ENCODE results near the gene TMEM14A. TPM values are rescaled to one million over a fixed set of nuclear protein-coding genes. Genes with fewer than 3 reads are reported as not detected.

Gene TMEM14A
- total RNA-seq, 1 experiment from 2014 or later, result 7.3 TPM

- no peak overlapping the region for H3T11ph ChIP-seq (ENCODE audit: low read length)
- H3K23me2 ChIP-seq (ENCODE audit: insufficient read length, low read depth, low read length, poor library complexity, severe bottlenecking), result no peaks in the 10 kb centered on the region
- no peaks in the 10 kb centered on the region for H3K27me3 ChIP-seq (ENCODE audit: insufficient read depth, low read length)
- H3K79me1 ChIP-seq (ENCODE audit: insufficient read depth, low read depth, low read length, poor library complexity, severe bottlenecking), result no peaks in the 10 kb centered on the region
- H3K27ac ChIP-seq (ENCODE audit: insufficient read length, low read depth, low read length), result no peak overlapping the region
- WGBS (ENCODE audit: extremely low coverage, insufficient read length, low lambda C conversion rate), result no CpG with 5 or more reads among the region's 6 CpGs
- no peak overlapping the region for H2AK5ac ChIP-seq (ENCODE audit: insufficient read length, low read length)
- H2BK20ac ChIP-seq (ENCODE audit: low read depth, low read length, poor library complexity, severe bottlenecking), result no peak overlapping the region
- H3K4me2 ChIP-seq (ENCODE audit: insufficient read depth, insufficient read length, low read length), result no peak overlapping the region
- no peak overlapping the region for H3K23ac ChIP-seq (ENCODE audit: insufficient read length, low read depth, low read length)
- no peak overlapping the region for H2BK5ac ChIP-seq (ENCODE audit: insufficient read length, low read length)
- H4K5ac ChIP-seq (ENCODE audit: insufficient read length, low read depth, low read length), result no peak overlapping the region
- H3K9me3 Mint-ChIP-seq, result 0 out of 5 replicates have a peak, but pooled peaks cover 0 to 2% of the 10 kb centered on the region in 2 experiments
- TF ChIP-seq CTCF (conservative IDR thresholded peaks at IDR 0.05), result no peak
- no peak for DNase-seq
- H3K4ac ChIP-seq (ENCODE audit: low read depth, low read length), result no peak overlapping the region
- H3K36me3 Mint-ChIP-seq (ENCODE audit: insufficient read depth in 1 of 3, low read depth in 3 of 3), result peaks cover 0 to 9% (median 8%) of the 10 kb centered on the region in 3 experiments; a peak in 3 of 7 replicates
- H2BK15ac ChIP-seq (ENCODE audit: low read depth, low read length), result no peak overlapping the region
- no peak overlapping the region for H4K8ac ChIP-seq (replicated peaks; ENCODE audit: insufficient read length, low read depth, low read length)
- H3K79me2 ChIP-seq (ENCODE audit: insufficient read depth, low read length), result no peaks in the 10 kb centered on the region
- no peaks in the 10 kb centered on the region for H3K4me1 ChIP-seq (ENCODE audit: insufficient read depth, low read length)
- no peak overlapping the region for H3K56ac ChIP-seq (ENCODE audit: insufficient read length, low read depth, low read length)
- H3K4me1 Mint-ChIP-seq, result no peaks in the 10 kb centered on the region
- no peak overlapping the region for H3K27ac Mint-ChIP-seq
- no peak overlapping the region for H3K14ac ChIP-seq (ENCODE audit: insufficient read depth, low read length)
- H3K9ac ChIP-seq (ENCODE audit: extremely low read depth, insufficient read length, low read length), result no peak overlapping the region
- no peaks in the 10 kb centered on the region for H4K20me1 ChIP-seq (ENCODE audit: control insufficient read depth, insufficient read depth, insufficient read length)
- H4K91ac ChIP-seq (ENCODE audit: insufficient read length, low read depth, low read length), result no peak overlapping the region
- H2AFZ ChIP-seq (ENCODE audit: low read length), result no peak overlapping the region
- no peaks in the 10 kb centered on the region for H3K9me3 ChIP-seq (ENCODE audit: control insufficient read depth, low read depth, low read length)
- no peak overlapping the region for H2BK120ac ChIP-seq (ENCODE audit: low read depth, low read length, poor library complexity, severe bottlenecking)
- no peaks in the 10 kb centered on the region for H3K27me3 Mint-ChIP-seq (ENCODE audit: low read depth)
- H3K18ac ChIP-seq (ENCODE audit: insufficient read length, low read depth, low read length), result no peak overlapping the region
- no peak overlapping the region for H2BK12ac ChIP-seq (ENCODE audit: insufficient read length, low read depth, low read length)
- no peak overlapping the region for H3K4me3 Mint-ChIP-seq
Measured at GRCh38 chr6:52686878-52687699, 16.2 kb downstream of the TMEM14A start.
